Activated CD8-positive, alpha-beta T cell treated with anti-CD3 and anti-CD28 coated beads, Interleukin-2, amount 10 ng/mL, durations not matched to agents 7 days and 5 days (primary cell): ENCODE data around the gene TASL. TPM values are rescaled to one million over a fixed set of nuclear protein-coding genes. Genes with fewer than 3 reads are reported as not detected.
"Not testable (repeated sequence)": the region's sequence is repeated elsewhere in the genome, so short reads cannot be mapped to it uniquely, and the experiment has no call there.

Experiments used
- ATAC-seq: fragments of 150-1000 bp; cut with Tn5 transposase; one replicate; pipeline ENCODE4 v1.10.0; 2021; ENCODE audit warnings: moderate library complexity
- CTCF ChIA-PET: fragments of 350-600 bp; sonication (Branson Sonifier 250); formaldehyde crosslinking; loops from one replicate; lab custom pipeline; 2021; ENCODE audit warnings: antibody characterized with exemption; lab: Charles Lee
- POLR2A ChIA-PET: fragments of 350-600 bp; sonication (Branson Sonifier 250); formaldehyde crosslinking; loops from one replicate; lab custom pipeline; 2021; ENCODE audit warnings: antibody characterized with exemption; lab: Charles Lee
- DNase-seq: peaks from one replicate; pipeline ENCODE4 v3.0.0-alpha.2; 2020
- H3K27ac Mint-ChIP-seq: one replicate; pipeline ENCODE4 v1.8.0; 2021; ENCODE audit warnings: mild to moderate bottlenecking, mixed read lengths
- H3K27me3 Mint-ChIP-seq: one replicate; pipeline ENCODE4 v1.8.0; 2021; ENCODE audit warnings: low read depth, mixed read lengths
- H3K36me3 Mint-ChIP-seq: one replicate; pipeline ENCODE4 v1.8.0; 2021; ENCODE audit warnings: low read depth, mixed read lengths
- H3K4me1 Mint-ChIP-seq: one replicate; pipeline ENCODE4 v1.8.0; 2021; ENCODE audit warnings: low read depth, mixed read lengths
- H3K4me3 Mint-ChIP-seq: one replicate; pipeline ENCODE4 v1.8.0; 2021; ENCODE audit warnings: mild to moderate bottlenecking, mixed read lengths
- H3K9me3 Mint-ChIP-seq: one replicate; pipeline ENCODE4 v1.8.0; 2022; ENCODE audit warnings: mixed read lengths; ENCODE audit not compliant: insufficient read depth
- total RNA-seq, 2 experiments: library from RNA; stranded (reverse); gene quantifications; one replicate each; pipeline ENCODE4 v1.2.3, GENCODE V29; 2021

Gene TASL
- total RNA-seq, 2 experiments from 2014 or later: 3.0 to 3.1 TPM

- POLR2A ChIA-PET: no interaction called here
- Mint-ChIP-seq H3K36me3 (peaks cover 14% of the 10 kb centered on the region), H3K9me3 (no peaks in the 10 kb centered on the region), H3K4me1 (peaks cover 29% of the 10 kb centered on the region), H3K27ac (no peak overlapping the region), H3K27me3 (no peaks in the 10 kb centered on the region), H3K4me3 (no peak overlapping the region)
- CTCF ChIA-PET: no interaction called here
- no peak for ATAC-seq
- no peak for DNase-seq
Observed at GRCh38 chrX:30573125-30573524, 4.4 kb downstream of the TASL start.

DNA sequence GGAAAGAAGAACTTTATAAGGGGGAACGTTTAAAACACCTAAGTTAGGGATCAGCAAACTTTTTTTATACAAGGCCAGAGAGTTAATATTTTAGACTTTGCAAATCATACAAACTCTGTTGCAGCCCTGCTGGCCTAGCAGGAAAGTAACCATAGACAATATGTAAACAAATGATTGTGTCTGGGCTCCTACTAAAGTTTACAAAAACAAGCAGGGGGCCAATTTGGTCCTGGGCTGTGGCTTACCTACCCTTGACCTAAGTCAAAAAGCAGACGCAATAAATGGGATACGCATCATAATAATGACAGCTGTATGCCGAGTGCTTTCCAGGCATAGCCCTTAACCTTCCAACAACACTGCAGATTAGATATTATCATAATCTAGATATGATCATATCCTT lies 4.9 kb downstream of the TASL start:
- Mint-ChIP-seq H3K27ac (no peak overlapping the region), H3K9me3 (no peaks in the 10 kb centered on the region), H3K36me3 (peaks cover 14% of the 10 kb centered on the region), H3K4me1 (peaks cover 29% of the 10 kb centered on the region), H3K27me3 (no peaks in the 10 kb centered on the region), H3K4me3 (no peak overlapping the region)
- no peak for ATAC-seq
- CTCF ChIA-PET: no interaction called here
- POLR2A ChIA-PET: no interaction called here
- no peak for DNase-seq

DNA sequence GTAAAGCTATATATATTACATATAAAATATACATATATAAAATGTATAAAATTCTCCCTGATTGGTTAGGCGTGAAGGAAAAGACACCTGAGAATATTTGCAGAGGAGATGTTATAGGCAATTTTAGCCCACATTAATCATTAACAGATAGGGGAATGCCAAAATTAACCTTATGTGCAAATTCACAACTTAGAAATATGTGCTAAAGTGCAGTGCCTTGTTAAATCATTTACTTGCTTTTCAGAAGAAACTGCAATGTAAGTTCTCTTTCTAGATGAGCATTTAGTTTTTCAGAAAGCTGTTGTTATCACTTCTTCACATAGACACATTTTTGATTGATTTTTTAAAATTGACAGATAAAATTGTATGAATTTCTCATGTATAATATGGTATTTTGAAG lies 5.6 kb downstream of the TASL start:
- H3K27ac Mint-ChIP-seq: no peak overlapping the region
- DNase-seq: no peak
- no peak for ATAC-seq
- H3K36me3 Mint-ChIP-seq: peaks cover 12% of the 10 kb centered on the region
- no peak overlapping the region for H3K4me3 Mint-ChIP-seq
- H3K27me3 Mint-ChIP-seq: no peaks in the 10 kb centered on the region
- H3K4me1 Mint-ChIP-seq: peaks cover 29% of the 10 kb centered on the region
- POLR2A ChIA-PET: no interaction called here
- H3K9me3 Mint-ChIP-seq: no peaks in the 10 kb centered on the region
- CTCF ChIA-PET: interaction anchor here (0.7 to 1.7 kb wide), 3 partner anchors 9 to 62 kb away, joined by 3 to 6 read pairs (median 4); no protein-coding TSS in a partner anchor

DNA sequence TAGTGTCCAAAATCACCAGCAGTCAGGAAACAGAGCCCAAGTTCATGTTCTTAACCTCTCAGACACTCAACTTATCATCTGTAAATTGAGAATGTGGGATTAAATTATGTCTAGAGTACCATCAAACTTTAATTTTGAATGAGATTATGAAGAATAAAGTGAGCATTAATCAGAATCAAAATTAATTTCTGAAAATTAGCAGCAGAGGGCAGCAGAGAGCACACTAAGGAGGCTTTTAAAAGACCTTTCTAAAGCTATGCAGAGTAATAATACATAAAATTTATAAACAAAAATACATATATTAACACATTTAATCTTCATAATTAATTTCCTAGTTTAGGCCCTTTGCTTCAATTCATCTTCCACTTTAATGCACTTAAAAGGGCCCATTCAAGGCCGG lies 7.1 kb downstream of the TASL start:
- CTCF ChIA-PET: interaction anchor here (0.8 to 2.3 kb wide), 8 partner anchors 10 to 85 kb away, joined by 3 to 16 read pairs (median 4); no protein-coding TSS in a partner anchor
- H3K9me3 Mint-ChIP-seq: no peaks in the 10 kb centered on the region
- POLR2A ChIA-PET: no interaction called here
- H3K27me3 Mint-ChIP-seq: no peaks in the 10 kb centered on the region
- ATAC-seq (no peak), DNase-seq (no peak)
- no peak overlapping the region for H3K4me3 Mint-ChIP-seq
- H3K4me1 Mint-ChIP-seq: peaks cover 27% of the 10 kb centered on the region
- H3K36me3 Mint-ChIP-seq: peaks cover 12% of the 10 kb centered on the region
- H3K27ac Mint-ChIP-seq: no peak overlapping the region

- no peaks in the 10 kb centered on the region for H3K27me3 Mint-ChIP-seq
- DNase-seq (no peak), ATAC-seq (no peak)
- peaks cover 16% of the 10 kb centered on the region for H3K4me1 Mint-ChIP-seq
- H3K27ac Mint-ChIP-seq: no peak overlapping the region
- POLR2A ChIA-PET: interaction anchor here (1.6 kb wide), 1 partner anchor 9 kb away, joined by 5 read pairs; the partner anchor contains the start of gene TASL
- peaks cover 14% of the 10 kb centered on the region for H3K36me3 Mint-ChIP-seq
- H3K4me3 Mint-ChIP-seq: no peak overlapping the region
- peaks cover 4% of the 10 kb centered on the region for H3K9me3 Mint-ChIP-seq
- CTCF ChIA-PET: no interaction called here
Observed at GRCh38 chrX:30568136-30568535, 9.4 kb downstream of the TASL start.

GRCh38 chrX:30563070-30563469 lies 14.5 kb downstream of the TASL start:
- H3K9me3 Mint-ChIP-seq, H3K27ac Mint-ChIP-seq, DNase-seq, H3K4me1 Mint-ChIP-seq, H3K4me3 Mint-ChIP-seq, H3K27me3 Mint-ChIP-seq, ATAC-seq, POLR2A ChIA-PET, CTCF ChIA-PET: not testable (repeated sequence)
- peaks cover 34% of the 10 kb centered on the region for H3K36me3 Mint-ChIP-seq

DNA sequence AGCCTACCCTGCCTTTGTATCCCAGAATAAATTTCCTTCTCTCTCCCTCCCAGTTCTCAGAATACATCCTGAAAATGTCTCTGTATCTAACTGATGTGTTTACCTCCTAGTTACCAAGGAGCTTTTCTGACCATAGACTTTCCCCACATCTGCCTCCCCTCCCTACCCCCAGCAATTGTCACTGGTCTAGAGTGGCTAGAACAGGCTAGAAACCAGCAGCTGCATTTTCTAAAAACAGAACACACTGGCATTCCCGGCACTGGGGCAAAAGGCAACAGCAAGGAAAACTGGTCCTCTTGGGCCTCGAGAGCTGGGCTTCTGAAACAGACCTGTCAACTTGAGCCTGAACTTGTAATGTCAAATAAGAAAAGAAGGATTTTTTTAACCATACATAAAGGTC lies 16.4 kb downstream of the TASL start:
- ATAC-seq: no peak
- peaks cover 34% of the 10 kb centered on the region for H3K36me3 Mint-ChIP-seq
- H3K4me1 Mint-ChIP-seq: no peaks in the 10 kb centered on the region
- H3K27ac Mint-ChIP-seq: no peak overlapping the region
- DNase-seq: no peak
- POLR2A ChIA-PET: no interaction called here
- CTCF ChIA-PET: interaction anchor here (1.7 kb wide), 1 partner anchor 9 kb away, joined by 4 read pairs; no protein-coding TSS in a partner anchor
- no peak overlapping the region for H3K4me3 Mint-ChIP-seq
- peaks cover 4% of the 10 kb centered on the region for H3K9me3 Mint-ChIP-seq
- H3K27me3 Mint-ChIP-seq: no peaks in the 10 kb centered on the region

GRCh38 chrX:30538271-30538670 lies 39.3 kb downstream of the TASL start:
- ChIA-PET CTCF (no interaction called here), POLR2A (no interaction called here)
- Mint-ChIP-seq H3K9me3 (no peaks in the 10 kb centered on the region), H3K27me3 (no peaks in the 10 kb centered on the region), H3K4me1 (no peaks in the 10 kb centered on the region), H3K36me3 (no peaks in the 10 kb centered on the region), H3K27ac (no peak overlapping the region), H3K4me3 (no peak overlapping the region)
- ATAC-seq (no peak), DNase-seq (no peak)

DNA sequence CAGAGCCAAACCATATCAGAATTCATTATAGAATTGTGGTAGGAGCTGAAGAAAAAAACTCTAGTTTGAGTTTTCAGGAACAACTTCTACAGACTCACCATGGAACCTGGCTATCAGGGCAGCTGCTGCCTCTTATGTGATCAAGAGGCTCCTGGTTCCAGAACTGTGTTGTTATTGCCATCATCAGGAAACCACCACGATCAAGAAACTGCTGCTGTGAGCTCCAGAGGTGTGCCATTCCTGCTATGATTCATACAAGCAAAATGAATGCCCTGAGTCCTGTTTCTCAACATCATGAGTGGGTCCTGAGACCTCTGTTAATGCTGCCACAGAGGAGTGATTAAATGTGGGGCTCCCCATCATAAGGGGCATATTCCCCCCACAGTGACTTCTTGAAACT lies 43.7 kb downstream of the TASL start:
- H3K27me3 Mint-ChIP-seq: no peaks in the 10 kb centered on the region
- no peaks in the 10 kb centered on the region for H3K36me3 Mint-ChIP-seq
- H3K4me1 Mint-ChIP-seq: no peaks in the 10 kb centered on the region
- H3K27ac Mint-ChIP-seq: no peak overlapping the region
- H3K9me3 Mint-ChIP-seq: no peaks in the 10 kb centered on the region
- no peak overlapping the region for H3K4me3 Mint-ChIP-seq
- CTCF ChIA-PET: no interaction called here
- POLR2A ChIA-PET: no interaction called here
- ATAC-seq: no peak
- no peak for DNase-seq

GRCh38 chrX:30533266-30533665 lies 44.3 kb downstream of the TASL start:
- ATAC-seq: no peak
- no peaks in the 10 kb centered on the region for H3K4me1 Mint-ChIP-seq

GRCh38 chrX:30530606-30531005 lies 47.0 kb downstream of the TASL start:
- no peaks in the 10 kb centered on the region for H3K9me3 Mint-ChIP-seq
- ATAC-seq (no peak), DNase-seq (no peak)
- no peaks in the 10 kb centered on the region for H3K27me3 Mint-ChIP-seq
- no peaks in the 10 kb centered on the region for H3K4me1 Mint-ChIP-seq
- CTCF ChIA-PET: no interaction called here
- no peaks in the 10 kb centered on the region for H3K36me3 Mint-ChIP-seq
- POLR2A ChIA-PET: no interaction called here
- no peak overlapping the region for H3K27ac Mint-ChIP-seq
- H3K4me3 Mint-ChIP-seq: no peak overlapping the region

More at GRCh38 chrX:30533266-30533665, 44.3 kb downstream of the TASL start:
- ChIA-PET CTCF (no interaction called here), POLR2A (no interaction called here)
- no peak overlapping the region for H3K4me3 Mint-ChIP-seq
- no peak for DNase-seq
- H3K9me3 Mint-ChIP-seq: no peaks in the 10 kb centered on the region
- H3K27me3 Mint-ChIP-seq: no peaks in the 10 kb centered on the region
- no peaks in the 10 kb centered on the region for H3K36me3 Mint-ChIP-seq
- H3K27ac Mint-ChIP-seq: no peak overlapping the region

GRCh38 chrX:30525732-30526131 lies 51.8 kb downstream of the TASL start:
- Mint-ChIP-seq H3K4me3 (no peak overlapping the region), H3K9me3 (no peaks in the 10 kb centered on the region), H3K4me1 (no peaks in the 10 kb centered on the region), H3K27me3 (no peaks in the 10 kb centered on the region), H3K36me3 (no peaks in the 10 kb centered on the region), H3K27ac (no peak overlapping the region)
- POLR2A ChIA-PET: no interaction called here
- CTCF ChIA-PET: no interaction called here
- ATAC-seq (no peak), DNase-seq (no peak)
